ENCODE results near the gene SCNN1A. TPM values are rescaled to one million over a fixed set of nuclear protein-coding genes. Genes with fewer than 3 reads are reported as not detected.

Gene SCNN1A
- total RNA-seq, 4 donors from 2014 or later, result 229 to 449 (median 336) TPM

- 87 to 89% methylated on average over 9 of the region's 9 CpGs for WGBS, 2 donors
- H3K27ac ChIP-seq, result no peak overlapping the region
- no peak for TF ChIP-seq POLR2A (IDR thresholded peaks at IDR 0.05)
- TF ChIP-seq, protein P1, sequence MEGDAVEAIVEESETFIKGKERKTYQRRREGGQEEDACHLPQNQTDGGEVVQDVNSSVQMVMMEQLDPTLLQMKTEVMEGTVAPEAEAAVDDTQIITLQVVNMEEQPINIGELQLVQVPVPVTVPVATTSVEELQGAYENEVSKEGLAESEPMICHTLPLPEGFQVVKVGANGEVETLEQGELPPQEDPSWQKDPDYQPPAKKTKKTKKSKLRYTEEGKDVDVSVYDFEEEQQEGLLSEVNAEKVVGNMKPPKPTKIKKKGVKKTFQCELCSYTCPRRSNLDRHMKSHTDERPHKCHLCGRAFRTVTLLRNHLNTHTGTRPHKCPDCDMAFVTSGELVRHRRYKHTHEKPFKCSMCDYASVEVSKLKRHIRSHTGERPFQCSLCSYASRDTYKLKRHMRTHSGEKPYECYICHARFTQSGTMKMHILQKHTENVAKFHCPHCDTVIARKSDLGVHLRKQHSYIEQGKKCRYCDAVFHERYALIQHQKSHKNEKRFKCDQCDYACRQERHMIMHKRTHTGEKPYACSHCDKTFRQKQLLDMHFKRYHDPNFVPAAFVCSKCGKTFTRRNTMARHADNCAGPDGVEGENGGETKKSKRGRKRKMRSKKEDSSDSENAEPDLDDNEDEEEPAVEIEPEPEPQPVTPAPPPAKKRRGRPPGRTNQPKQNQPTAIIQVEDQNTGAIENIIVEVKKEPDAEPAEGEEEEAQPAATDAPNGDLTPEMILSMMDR (IDR thresholded peaks at IDR 0.05), result no peak
- H3K4me1 ChIP-seq, result peaks cover 10 to 39% of the 10 kb centered on the region in 2 donors
- intact Hi-C loops (cut with DNase I), result no loop called here
- H3K4me3 ChIP-seq (replicated peaks in 1 of 3), result no peak overlapping the region
- no peaks in the 10 kb centered on the region for H3K36me3 ChIP-seq
- no peaks in the 10 kb centered on the region for H3K9me3 ChIP-seq
- H3K27me3 ChIP-seq, result no peaks in the 10 kb centered on the region
- DNase-seq, result no peak
Measured at GRCh38 chr12:6314776-6315175, 60.6 kb downstream of the SCNN1A start.

DNA sequence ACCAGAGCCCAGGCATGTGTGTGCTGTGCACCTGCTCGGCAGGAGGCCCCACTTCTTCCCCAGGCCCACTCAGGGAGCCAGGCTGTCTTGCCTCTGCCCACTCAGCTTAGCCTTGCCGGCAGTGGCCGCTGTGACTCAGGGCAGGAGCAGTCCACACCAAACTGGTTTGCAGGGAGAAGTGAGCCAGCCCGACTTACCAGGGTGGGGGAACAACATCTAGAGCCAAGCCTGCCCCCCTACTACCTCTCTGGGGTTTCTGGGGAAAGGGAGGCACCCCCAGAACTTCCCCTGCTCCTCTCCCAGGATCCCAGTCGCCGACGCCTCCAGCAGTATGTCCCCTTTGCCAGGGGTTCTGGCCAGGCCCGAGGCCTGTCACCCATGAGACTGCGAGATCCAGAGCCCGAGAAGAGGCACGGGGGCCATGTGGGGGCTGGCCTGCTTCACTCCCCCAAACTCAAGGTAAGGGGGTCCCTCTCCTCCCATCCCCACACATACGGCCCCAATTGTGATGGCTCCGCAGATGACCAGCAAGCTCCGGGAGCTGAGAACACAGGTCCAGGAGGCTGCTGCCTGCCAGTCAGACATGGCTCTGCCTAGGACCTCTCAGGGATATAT, 61.9 kb downstream of the SCNN1A start:
- Histone ChIP-seq H3K4me3 (replicated peaks in 1 of 3) (no peak overlapping the region), H3K36me3 (no peaks in the 10 kb centered on the region), H3K4me1 (peaks cover 10 to 39% of the 10 kb centered on the region in 2 donors), H3K27me3 (no peaks in the 10 kb centered on the region), H3K27ac (peak overlapping the region in 2 of 3 donors; percentile 23 to 64), H3K9me3 (no peaks in the 10 kb centered on the region)
- 80 to 81% methylated on average over 7 to 12 of the region's 14 CpGs for WGBS, 2 donors
- no peak for TF ChIP-seq POLR2A (IDR thresholded peaks at IDR 0.05)
- TF ChIP-seq, protein P1 (IDR thresholded peaks at IDR 0.05), result no peak
- intact Hi-C loops (cut with DNase I), result no loop called here
- DNase-seq, result peak in 1 of 2 donors; percentile 66

DNA sequence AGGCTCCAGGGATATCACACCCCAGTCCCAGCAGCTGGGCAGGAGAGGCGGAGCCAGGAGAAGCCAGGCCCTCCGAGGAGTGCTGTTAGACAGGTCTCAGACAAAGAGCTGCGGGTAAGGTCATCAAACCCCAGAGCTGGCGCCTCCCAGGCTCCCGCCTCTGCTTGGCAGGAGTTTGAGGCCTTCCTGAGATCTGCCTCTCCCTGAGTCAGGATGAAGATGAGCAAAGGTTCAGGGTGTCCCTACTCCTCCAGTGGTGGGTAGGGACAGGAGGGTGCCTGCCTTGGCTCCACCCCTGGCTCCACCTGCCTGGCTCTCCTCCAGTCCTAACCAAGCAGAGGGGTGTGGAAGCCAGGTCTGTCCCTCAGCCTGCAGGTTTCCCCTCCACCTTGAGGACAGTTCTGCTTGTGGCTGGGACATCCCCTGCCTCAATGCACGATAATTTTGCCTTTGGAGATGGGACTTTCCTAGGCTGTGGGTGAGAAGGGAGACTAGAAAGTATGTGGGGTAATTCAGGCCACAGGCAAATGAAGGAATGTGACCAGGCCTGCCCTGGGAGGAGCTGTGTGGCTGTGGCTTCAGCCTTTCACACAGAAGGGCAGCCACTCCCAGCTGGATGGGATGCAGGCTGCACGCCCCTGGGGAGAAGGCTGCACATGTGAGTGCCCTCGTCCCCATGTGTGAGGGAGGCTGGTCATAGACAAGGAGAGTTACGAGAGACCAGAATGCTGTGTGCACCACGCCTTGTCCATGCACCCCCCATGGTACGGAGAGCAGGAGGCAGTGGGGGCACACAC, 62.6 kb downstream of the SCNN1A start:
- intact Hi-C loops (cut with DNase I), result no loop called here
- H3K9me3 ChIP-seq, result no peaks in the 10 kb centered on the region
- TF ChIP-seq, protein P1 (IDR thresholded peaks at IDR 0.05), result no peak
- TF ChIP-seq POLR2A (IDR thresholded peaks at IDR 0.05), result peak in 1 of 2 donors; percentile 5
- peak overlapping the region; percentile 15 to 64 (median 23) for H3K27ac ChIP-seq
- no peaks in the 10 kb centered on the region for H3K27me3 ChIP-seq
- DNase-seq, result peak; percentile 77 to 79
- no peak overlapping the region for H3K4me3 ChIP-seq (replicated peaks in 1 of 3)
- no peaks in the 10 kb centered on the region for H3K36me3 ChIP-seq
- WGBS, 2 donors, result 53 to 63% methylated on average over 6 to 8 of the region's 11 CpGs
- peaks cover 10 to 39% of the 10 kb centered on the region in 2 donors for H3K4me1 ChIP-seq

GRCh38 chr12:6311822-6312528, 63.4 kb downstream of the SCNN1A start:
- H3K9me3 ChIP-seq, result no peaks in the 10 kb centered on the region
- peaks cover 10 to 39% of the 10 kb centered on the region in 2 donors for H3K4me1 ChIP-seq
- intact Hi-C loops (cut with DNase I), result no loop called here
- H3K4me3 ChIP-seq (replicated peaks in 1 of 3), result no peak overlapping the region
- peak overlapping the region; percentile 15 to 64 (median 16) for H3K27ac ChIP-seq
- no peaks in the 10 kb centered on the region for H3K27me3 ChIP-seq
- no peak for DNase-seq
- TF ChIP-seq, protein P1 (IDR thresholded peaks at IDR 0.05), result no peak
- no peak for TF ChIP-seq POLR2A (IDR thresholded peaks at IDR 0.05)
- WGBS, 2 donors, result 94 to 100% methylated on average over 7 of the region's 8 CpGs
- no peaks in the 10 kb centered on the region for H3K36me3 ChIP-seq

All from thyroid gland (tissue), 4 donors.